NK-92 (cell line): Measurements from ENCODE around the gene TMEM109.

Source experiments
- DNase-seq: peaks from one replicate; lab custom pipeline; 2025; ENCODE audit not compliant: unreplicated experiment; lab: John Stamatoyannopoulos, UW

Gene TMEM109

DNA sequence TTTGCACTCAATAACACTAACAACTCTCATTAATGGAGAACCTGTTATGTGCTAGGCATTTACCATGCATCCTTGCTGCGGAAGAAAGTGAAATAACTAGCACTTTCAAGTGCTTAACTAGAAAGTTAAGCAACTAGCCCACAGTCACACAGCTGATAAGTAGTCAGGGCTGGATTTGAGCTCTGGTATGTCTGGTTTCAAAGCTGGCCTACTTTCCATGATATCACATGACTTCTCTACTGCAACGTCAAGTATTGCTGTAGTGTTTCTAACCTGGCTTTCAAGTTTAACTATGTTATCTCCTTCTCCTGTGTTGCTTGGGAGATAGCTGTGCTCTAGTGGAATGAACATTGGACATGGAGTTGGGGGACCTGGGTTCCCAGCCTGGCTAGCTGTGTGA lies 25.9 kb downstream of the TMEM109 start:
- DNase-seq = no peak

DNA sequence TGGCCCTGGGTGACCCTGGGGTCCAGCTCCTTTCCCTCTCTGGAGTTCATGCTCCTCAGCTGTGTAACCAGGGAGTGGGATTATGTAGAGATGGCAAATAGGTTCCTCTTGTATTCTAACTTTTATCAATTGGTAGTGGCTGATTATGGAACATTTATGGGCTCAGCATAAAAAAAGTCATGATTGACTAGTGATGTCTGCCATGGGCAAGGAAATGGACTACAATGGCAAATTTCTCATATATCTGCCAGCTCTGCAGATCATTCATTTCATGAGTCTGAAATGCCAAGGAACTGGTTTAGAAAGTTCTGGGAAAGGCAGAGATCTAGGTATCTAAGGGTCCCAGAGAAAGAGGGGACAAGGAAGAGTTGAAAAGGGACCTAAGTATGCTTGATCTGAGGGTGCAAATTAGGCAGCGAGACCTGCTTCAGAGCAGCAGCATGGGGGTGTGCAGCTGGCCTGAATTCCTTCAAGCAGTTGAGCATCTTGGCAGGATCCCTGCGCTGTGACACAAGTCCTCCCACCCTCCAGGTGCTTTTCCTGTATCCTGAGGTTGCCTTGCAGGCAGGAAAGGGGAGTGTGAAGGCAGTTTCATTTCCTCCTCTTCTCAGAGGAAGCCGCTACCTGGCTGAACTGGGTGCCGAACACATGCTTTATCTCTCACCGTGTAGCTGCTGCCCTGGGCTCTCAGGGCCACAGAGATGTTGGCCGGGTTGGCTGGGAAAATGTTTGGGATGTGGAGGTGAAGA lies 27.6 kb downstream of the TMEM109 start:
- no peak for DNase-seq

DNA sequence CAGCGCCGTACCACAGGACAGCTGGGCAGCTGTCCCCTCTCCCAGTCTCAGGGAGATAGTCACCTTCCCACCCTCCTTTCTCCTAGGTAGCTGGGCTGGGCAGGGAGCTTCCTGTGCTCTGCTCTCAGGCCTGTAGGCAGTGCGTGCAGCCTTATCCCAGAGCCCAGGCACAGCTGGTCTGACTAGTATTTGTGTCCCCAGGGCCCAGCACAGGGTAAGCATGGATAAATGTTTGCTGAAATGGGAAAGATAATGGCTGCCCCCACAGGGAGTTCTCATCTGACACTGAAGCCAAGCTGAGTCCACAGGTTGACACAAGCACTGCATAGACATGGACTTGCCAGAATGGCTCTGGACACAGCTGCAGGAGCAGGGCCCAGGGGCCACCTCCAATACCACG lies 28.3 kb downstream of the TMEM109 start:
- no peak for DNase-seq

- DNase-seq = no peak
Observed at GRCh38 chr11:60942970-60943565, 29.1 kb downstream of the TMEM109 start.

GRCh38 chr11:60944490-60945294 lies 30.7 kb downstream of the TMEM109 start:
- no peak for DNase-seq

GRCh38 chr11:60945295-60945667 lies 31.3 kb downstream of the TMEM109 start:
- DNase-seq = no peak

DNA sequence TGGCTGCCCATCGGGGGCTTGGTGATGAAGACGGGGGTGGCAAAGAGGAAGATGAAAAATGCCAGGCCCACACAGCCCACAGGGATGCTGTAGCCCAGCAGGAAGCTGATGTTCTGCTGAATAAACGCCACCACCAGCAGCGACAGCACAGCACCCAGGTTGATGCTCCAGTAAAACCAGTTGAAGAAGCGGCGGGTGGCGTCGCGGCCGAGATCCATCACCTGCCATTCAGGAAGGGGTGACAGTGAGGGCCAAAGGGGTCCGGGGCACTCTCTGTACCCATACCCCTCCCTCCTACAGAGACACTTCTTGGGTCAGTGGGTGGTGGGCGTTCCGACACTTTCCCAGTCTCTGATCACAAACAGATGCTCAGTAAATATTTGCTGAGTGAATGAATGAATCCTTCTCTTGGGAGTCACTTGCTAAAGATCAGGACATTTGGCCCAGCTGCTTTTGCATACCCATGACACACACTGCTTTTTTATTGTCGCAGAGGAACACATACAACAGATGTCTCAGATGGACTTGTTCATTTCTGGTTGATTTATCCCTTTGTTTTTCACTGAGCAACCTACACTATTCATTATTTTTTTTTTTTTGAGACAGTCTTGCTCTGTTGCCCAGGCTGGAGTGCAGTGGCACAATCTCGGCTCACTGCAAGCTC lies 32.8 kb downstream of the TMEM109 start:
- DNase-seq = no peak

- DNase-seq = no peak
Observed at GRCh38 chr11:60947700-60948099, 33.7 kb downstream of the TMEM109 start.

DNA sequence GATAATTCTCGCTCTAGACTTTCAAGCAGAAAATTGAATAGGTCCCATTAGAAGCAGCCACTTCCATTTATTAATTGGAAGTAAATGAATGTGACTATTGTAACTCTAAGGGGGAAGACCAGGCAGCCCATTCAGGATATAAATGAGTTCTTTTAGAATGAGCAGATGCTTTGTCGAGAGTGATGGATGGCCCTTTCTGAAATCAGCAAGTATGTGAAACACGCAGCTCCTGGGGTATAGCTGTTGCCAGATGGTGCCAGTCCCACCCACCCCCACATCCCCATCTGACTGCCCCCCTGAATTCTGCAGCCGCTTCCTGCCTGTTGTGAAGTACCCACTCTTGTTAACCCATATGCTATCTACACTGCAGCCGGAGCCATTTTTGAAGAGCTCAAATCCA lies 34.3 kb downstream of the TMEM109 start:
- no peak for DNase-seq

DNA sequence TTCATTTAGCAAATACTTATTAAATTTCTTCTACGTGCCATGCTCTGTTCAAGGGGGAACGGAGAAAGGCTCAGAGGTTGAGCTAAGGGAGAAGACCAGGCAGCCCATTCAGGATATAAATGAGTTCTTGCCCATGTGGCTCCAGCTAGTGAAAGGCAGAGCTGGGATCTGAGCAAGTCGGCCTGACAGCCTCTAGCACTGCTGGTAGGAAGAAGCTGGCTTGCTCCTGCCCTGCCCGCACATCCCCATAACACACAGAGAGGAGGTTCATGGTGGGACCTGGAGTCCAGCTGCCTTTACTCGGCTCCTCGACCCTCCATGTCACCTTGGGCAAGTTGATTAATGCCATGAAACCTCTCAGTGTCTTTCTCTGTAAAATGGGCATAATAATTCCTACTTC lies 36.1 kb downstream of the TMEM109 start:
- no peak for DNase-seq

- DNase-seq = no peak
Observed at GRCh38 chr11:60950933-60951605, 37.1 kb downstream of the TMEM109 start.

DNA sequence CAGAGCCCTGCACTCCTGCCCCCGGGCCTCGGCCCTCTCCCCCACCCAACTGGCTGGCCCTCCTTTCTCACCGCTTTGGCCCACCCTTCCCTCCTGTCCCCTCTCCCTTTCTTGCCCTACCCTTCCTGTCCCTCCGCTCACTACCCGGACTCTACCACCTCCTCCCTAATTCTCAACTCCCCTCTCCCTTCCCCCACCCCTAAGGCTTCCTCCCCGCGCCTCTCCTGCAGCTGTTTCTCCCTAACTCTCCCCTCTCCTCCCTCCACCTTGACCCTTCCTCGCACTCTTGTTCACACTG lies 37.6 kb downstream of the TMEM109 start:
- DNase-seq = no peak

DNA sequence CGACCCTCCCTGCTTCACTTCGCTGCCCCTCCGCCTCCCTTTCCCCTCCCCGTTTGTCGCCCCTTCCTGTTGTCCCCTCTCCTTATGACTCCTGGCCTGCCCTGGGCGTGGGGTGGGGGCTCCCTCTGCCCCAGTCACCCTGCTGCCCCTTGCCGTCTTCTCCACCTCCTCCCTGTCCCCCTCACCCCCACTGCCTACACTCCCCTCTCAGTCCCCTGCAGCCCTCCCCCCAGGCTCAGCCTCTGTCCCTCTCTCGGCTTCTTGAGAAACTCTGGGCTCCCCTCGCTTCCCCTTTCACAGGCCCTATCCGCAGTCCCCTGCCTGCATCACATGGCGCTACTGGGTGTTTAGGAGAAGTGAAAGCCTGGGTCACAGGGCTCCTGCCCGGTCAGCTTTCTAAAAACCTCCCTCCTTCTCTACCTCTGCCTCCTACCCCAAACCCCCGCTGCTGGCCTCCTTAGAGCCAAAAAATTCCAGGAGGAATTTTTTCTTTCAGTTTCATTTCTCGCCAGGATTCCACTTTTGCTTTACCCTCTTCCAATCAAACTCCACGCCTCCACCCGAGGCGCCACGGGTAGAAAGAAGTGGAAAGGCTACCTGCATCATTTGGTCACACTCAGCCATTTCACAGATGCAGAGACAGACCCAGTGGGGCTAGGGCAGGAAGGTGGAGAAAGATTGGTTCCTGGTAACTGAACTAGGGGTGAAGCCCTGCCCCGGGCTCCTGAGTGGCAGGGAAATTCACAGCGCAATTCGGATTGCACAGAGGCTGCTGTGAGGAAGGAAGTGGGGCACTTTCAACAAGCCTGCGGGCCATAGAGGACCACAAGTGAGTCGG lies 38.2 kb downstream of the TMEM109 start, which contains the start of gene SLC15A3:
TSS of gene SLC15A3 (minus strand) at position 273 of the 838 bp plus-strand sequence. CDS start 625 bp downstream, outside the sequence.
- DNase-seq = no peak

DNA sequence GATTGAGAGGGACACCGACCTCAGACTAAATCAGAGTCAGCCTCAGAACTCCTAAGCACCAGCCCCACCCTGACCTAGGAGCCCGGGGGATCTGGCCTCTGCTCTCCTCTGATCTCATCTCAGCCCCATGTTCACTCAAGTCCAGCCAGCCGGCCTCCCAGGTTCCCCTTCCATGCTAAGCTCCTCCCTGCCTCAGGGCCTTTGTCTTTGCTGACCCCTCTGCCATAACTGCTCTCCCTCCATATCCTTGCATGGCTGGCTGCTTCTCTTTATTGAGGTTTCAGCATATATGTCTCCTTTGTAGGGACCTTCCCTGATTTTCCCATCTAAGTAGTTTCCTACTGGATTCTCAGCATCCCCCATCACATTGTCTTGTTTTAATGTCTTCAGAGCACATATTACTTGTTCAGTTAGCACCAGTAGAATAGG lies 38.8 kb downstream of the TMEM109 start:
- DNase-seq = no peak

GRCh38 chr11:60953781-60954180 lies 39.8 kb downstream of the TMEM109 start:
- no peak for DNase-seq

DNA sequence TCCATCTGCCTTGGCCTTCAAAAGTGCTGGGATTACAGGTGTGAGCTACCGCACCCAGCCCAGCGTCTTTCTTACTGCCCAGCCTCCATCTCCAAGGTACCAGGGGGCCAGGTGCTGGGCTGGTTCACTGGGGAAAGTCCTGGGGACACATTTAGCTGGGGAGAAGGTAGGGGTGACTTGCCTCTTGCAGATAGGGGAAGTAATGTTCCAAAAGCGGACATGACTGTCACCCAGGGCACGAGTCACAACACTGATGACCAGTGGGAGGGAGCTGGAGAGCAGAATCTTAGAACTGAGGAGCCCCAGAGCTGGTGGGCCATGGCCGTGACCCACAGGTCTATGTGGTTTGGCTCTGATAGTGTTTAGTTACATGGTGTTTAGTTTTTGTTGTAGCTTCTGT lies 40.5 kb downstream of the TMEM109 start:
- DNase-seq = no peak

DNA sequence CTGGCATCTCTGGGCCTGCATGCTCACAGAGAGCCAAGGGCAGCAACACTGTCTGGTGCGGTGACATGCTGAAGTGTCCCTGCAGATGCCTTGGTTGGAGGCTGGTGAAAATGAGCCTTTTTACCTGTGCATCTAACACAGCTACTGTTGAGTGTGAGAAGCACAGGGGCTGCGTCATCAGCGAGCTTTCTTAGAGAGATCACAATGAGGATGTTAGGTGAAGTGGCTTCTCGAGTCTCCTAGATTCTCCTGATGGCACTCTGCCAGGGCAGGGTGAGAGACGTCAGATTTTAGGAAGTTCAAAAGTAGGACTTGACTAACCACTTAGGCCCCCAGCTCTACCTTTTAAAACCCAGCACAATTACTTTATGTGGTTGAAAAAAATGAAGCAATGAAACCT lies 41.6 kb downstream of the TMEM109 start:
- DNase-seq = no peak

GRCh38 chr11:60957188-60957587 lies 43.2 kb downstream of the TMEM109 start:
- DNase-seq = no peak

DNA sequence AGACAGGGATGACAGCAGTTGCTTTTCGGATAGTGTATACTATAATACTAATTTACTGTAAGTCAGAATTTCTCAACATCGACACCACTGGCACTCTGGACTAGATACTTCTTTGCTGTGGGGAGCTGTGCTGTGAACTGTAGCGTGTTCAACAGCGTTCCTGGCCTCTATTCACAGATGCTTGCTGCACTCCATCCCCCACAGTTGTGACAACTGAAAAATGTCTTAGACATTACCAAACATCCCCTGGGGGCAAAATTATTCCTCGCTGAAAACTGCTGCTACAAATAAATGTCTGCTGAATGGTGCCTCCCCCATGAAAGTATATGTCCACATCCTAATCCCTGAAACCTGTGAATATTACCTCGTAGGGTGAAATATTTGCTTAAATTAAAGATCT lies 45.5 kb downstream of the TMEM109 start:
- DNase-seq = no peak

- no peak for DNase-seq
Observed at GRCh38 chr11:60960405-60960804, 46.4 kb downstream of the TMEM109 start.
